Adipose tissue (tissue), 3 donors: ENCODE results near the gene ATP5PD. TPM values are rescaled to one million over a fixed set of nuclear protein-coding genes. Genes with fewer than 3 reads are reported as not detected.

Source experiments
- H3K27ac ChIP-seq: one replicate; pipeline ENCODE4 v1.5.1; 2013; ENCODE audit warnings: low read depth, low read length
- WGBS, 3 donors: extraction: QIAGEN DNeasy Blood & Tissue Kit; methylation state at CpG; one replicate each; pipeline ENCODE4 v1.1.7; 2013; 5-methylcytosine and 5-hydroxymethylcytosine counted together
- polyA plus RNA-seq, 3 donors: library from polyadenylated mRNA; stranded (reverse); fragments of 200-250 nt; gene quantifications; one replicate each; pipeline ENCODE4 v1.2.3, GENCODE V29; 2013
- donor health status: healthy with polysubstance abuse.
- donor health status: Bipolar disorder and iron deficiency.
- donor health status: healthy.

The ATP5PD gene
- polyA plus RNA-seq, result 100 to 1,000 TPM; 180 to 535 (median 429) TPM

GRCh38 chr17:75046407-75047289 lies at the start of gene ATP5PD, which contains the start of gene KCTD2:
ATP5PD (minus strand) TSS chr17:75046969; CDS start chr17:75042650, 4,319 bp downstream.
KCTD2 (plus strand) TSS chr17:75047225; CDS start chr17:75047251, 26 bp downstream.
- H3K27ac ChIP-seq, result peak within 1 kb of the TSS; percentile 82
- WGBS, 3 donors, result 0 to 1% (median 1%) methylated on average over 71 to 72 of the region's 72 CpGs

- no peak overlapping the region for H3K27ac ChIP-seq
- WGBS, 3 donors, result 25 to 37% (median 30%) methylated on average over 14 of the region's 14 CpGs
These were observed 49.4 kb upstream of the ATP5PD start for GRCh38 chr17:75096082-75096625.

- WGBS, 3 donors, result 72 to 79% (median 73%) methylated on average over 15 to 16 of the region's 16 CpGs
- no peak overlapping the region for H3K27ac ChIP-seq
These were observed 48.2 kb upstream of the ATP5PD start for GRCh38 chr17:75094871-75095399.

- H3K27ac ChIP-seq, result no peak overlapping the region
- 86 to 90% (median 87%) methylated on average over 18 of the region's 18 CpGs for WGBS, 3 donors
These were observed 46.9 kb upstream of the ATP5PD start for GRCh38 chr17:75093548-75094158.

GRCh38 chr17:75091855-75092327 lies 45.1 kb upstream of the ATP5PD start:
- 70 to 83% (median 79%) methylated on average over 10 of the region's 10 CpGs for WGBS, 3 donors
- H3K27ac ChIP-seq, result no peak overlapping the region

- H3K27ac ChIP-seq, result no peak overlapping the region
- 43 to 51% (median 50%) methylated on average over 19 of the region's 19 CpGs for WGBS, 3 donors
These were observed 44.4 kb upstream of the ATP5PD start for GRCh38 chr17:75090871-75091854.

GRCh38 chr17:75088465-75089417 lies 42.0 kb upstream of the ATP5PD start:
- 73 to 85% (median 77%) methylated on average over 11 of the region's 11 CpGs for WGBS, 3 donors
- H3K27ac ChIP-seq, result peak overlapping the region; percentile 31

- 2 to 15% (median 4%) methylated on average over 47 to 69 of the region's 69 CpGs for WGBS, 3 donors
- peak within 1 kb of the TSS; percentile 31 for H3K27ac ChIP-seq
These were observed 41.0 kb upstream of the ATP5PD start, which contains the start of gene SLC16A5 for GRCh38 chr17:75087558-75088453. SLC16A5 (plus strand) TSS chr17:75087954; CDS start chr17:75093637, 5,683 bp downstream.

GRCh38 chr17:75087182-75087557 lies 40.4 kb upstream of the ATP5PD start:
- 58 to 72% (median 69%) methylated on average over 12 of the region's 12 CpGs for WGBS, 3 donors
- H3K27ac ChIP-seq, result no peak overlapping the region

- no peak overlapping the region for H3K27ac ChIP-seq
- WGBS, 3 donors, result 71 to 87% (median 84%) methylated on average over 15 of the region's 15 CpGs
These were observed 39.9 kb upstream of the ATP5PD start for GRCh38 chr17:75086496-75087181.

- WGBS, 3 donors, result 57 to 63% (median 62%) methylated on average over 14 of the region's 14 CpGs
- H3K27ac ChIP-seq, result no peak overlapping the region
These were observed 37.4 kb upstream of the ATP5PD start for GRCh38 chr17:75084039-75084660.

GRCh38 chr17:75082683-75083082 lies 35.9 kb upstream of the ATP5PD start:
- WGBS, 3 donors, result 76 to 86% (median 80%) methylated on average over 6 of the region's 6 CpGs
- no peak overlapping the region for H3K27ac ChIP-seq

- WGBS, 3 donors, result 83 to 89% (median 85%) methylated on average over 13 of the region's 13 CpGs
- H3K27ac ChIP-seq, result no peak overlapping the region
These were observed 35.1 kb upstream of the ATP5PD start for GRCh38 chr17:75081611-75082540.

- 71 to 75% (median 74%) methylated on average over 8 of the region's 8 CpGs for WGBS, 3 donors
- H3K27ac ChIP-seq, result no peak overlapping the region
These were observed 32.2 kb upstream of the ATP5PD start for GRCh38 chr17:75079023-75079373.
